CD4-positive, alpha-beta T cell treated with Interleukin-4 for 4 hours (primary cell): ENCODE measurements around the gene NOD1.
A peak's percentile ranks its signal among the peaks of the same experiment; 100 is the strongest.
"Not testable (repeated sequence)": the region's sequence is repeated elsewhere in the genome, so short reads cannot be mapped to it uniquely, and the experiment has no call there.

Experiments
- DNase-seq: peaks from one replicate; pipeline ENCODE4 v3.0.0-alpha.2; 2020

The NOD1 gene, protein sequence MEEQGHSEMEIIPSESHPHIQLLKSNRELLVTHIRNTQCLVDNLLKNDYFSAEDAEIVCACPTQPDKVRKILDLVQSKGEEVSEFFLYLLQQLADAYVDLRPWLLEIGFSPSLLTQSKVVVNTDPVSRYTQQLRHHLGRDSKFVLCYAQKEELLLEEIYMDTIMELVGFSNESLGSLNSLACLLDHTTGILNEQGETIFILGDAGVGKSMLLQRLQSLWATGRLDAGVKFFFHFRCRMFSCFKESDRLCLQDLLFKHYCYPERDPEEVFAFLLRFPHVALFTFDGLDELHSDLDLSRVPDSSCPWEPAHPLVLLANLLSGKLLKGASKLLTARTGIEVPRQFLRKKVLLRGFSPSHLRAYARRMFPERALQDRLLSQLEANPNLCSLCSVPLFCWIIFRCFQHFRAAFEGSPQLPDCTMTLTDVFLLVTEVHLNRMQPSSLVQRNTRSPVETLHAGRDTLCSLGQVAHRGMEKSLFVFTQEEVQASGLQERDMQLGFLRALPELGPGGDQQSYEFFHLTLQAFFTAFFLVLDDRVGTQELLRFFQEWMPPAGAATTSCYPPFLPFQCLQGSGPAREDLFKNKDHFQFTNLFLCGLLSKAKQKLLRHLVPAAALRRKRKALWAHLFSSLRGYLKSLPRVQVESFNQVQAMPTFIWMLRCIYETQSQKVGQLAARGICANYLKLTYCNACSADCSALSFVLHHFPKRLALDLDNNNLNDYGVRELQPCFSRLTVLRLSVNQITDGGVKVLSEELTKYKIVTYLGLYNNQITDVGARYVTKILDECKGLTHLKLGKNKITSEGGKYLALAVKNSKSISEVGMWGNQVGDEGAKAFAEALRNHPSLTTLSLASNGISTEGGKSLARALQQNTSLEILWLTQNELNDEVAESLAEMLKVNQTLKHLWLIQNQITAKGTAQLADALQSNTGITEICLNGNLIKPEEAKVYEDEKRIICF

DNA sequence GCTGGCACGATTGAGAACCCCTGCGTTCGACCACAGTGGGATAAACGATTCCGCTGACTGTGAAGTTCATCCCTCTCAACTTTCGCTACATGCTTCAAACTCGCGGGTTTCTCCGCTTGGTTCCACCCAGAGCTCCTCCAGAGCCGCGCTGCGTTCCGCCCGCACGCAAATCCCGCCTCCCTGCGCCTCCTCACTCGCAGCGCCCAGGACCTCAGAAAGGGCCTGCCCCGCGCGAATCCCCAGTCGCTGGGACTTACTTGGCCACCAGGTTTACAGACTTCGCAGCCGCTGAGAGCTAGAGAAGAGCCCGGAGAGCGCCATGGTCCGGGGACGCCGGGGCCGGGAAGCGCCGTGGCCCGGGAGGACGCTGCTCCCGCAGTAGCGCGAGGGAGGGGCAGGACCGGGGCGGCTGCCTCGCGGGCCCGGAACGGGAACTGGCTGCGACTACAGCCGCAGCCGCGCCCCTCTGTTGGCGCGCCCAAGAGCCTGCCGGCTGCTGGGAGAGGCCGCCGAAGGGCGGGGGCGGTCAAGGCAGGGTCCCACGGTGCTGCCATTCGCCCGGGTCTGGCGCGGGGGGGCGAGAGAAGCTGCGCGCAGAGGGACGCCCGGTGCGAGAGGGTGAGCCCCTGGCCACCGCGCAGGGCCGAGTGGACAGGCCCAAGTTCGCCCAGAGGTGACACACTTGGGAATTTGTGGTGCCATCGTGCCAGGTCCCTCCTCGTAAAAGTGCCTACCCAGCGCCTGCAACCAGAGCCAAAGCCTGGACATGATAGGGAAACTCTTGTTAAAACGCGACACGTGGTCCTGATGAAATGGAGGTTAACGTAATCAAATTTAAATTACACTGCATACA lies at the start of gene NOD1:
TSS of gene NOD1 (minus strand) at position 436 of the 853 bp plus-strand sequence. CDS start 21,863 bp downstream, outside the sequence.
- peak; percentile 51 for DNase-seq

- not testable (repeated sequence) for DNase-seq
These were observed 48.7 kb upstream of the NOD1 start for GRCh38 chr7:30527297-30527696.

DNA sequence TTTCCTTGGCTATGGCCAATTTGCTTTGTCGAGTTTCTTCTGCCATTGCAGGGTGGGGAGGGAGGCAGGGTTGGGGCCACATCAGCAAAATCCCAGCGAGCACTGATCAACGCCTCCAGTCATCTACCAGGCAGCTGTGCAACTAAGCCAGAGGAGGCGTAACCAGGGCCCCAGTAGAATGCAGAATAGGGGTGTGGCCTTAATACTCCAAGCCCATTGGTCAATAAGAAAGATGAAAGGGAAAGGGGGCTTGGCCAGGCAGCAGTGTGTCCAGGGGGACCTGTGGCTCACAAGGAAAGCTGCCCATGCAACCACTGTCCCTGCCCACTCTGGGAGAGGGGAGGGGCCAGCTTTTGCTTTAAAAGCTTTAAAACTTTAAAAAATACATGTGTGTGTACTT lies 47.6 kb upstream of the NOD1 start:
- DNase-seq, result no peak

DNA sequence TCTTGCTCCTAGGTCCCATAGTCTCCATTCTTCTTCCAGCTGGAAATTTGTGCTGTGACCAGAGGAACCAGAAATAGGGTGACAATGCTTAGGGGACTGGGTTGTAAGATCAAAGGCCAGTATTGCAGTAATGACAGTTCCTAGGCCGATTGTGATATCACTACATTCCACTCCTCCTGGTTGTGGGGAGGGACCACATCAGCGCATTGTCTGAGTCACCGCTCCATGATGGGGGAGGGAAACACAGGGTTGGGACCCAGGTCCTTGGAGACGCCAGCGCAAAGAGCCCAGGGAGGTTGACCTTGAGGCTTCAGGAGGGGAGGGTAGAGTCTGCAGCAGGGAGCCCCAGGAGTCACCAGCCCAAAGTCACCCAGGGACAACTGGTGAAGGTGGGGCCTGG lies 46.8 kb upstream of the NOD1 start:
- no peak for DNase-seq

- no peak for DNase-seq
These were observed 46.0 kb upstream of the NOD1 start for GRCh38 chr7:30524545-30524944.

- DNase-seq, result no peak
These were observed 44.9 kb upstream of the NOD1 start for GRCh38 chr7:30523466-30523865.

- no peak for DNase-seq
These were observed 43.6 kb upstream of the NOD1 start for GRCh38 chr7:30522159-30522558.

GRCh38 chr7:30521532-30521931 lies 42.9 kb upstream of the NOD1 start:
- DNase-seq, result no peak

- DNase-seq, result no peak
These were observed 40.5 kb upstream of the NOD1 start for GRCh38 chr7:30519122-30519521.

- DNase-seq, result no peak
These were observed 37.2 kb upstream of the NOD1 start for GRCh38 chr7:30515761-30516160.

GRCh38 chr7:30514776-30515175 lies 36.2 kb upstream of the NOD1 start:
- DNase-seq, result no peak

- DNase-seq, result no peak
These were observed 35.6 kb upstream of the NOD1 start for GRCh38 chr7:30514177-30514576.

DNA sequence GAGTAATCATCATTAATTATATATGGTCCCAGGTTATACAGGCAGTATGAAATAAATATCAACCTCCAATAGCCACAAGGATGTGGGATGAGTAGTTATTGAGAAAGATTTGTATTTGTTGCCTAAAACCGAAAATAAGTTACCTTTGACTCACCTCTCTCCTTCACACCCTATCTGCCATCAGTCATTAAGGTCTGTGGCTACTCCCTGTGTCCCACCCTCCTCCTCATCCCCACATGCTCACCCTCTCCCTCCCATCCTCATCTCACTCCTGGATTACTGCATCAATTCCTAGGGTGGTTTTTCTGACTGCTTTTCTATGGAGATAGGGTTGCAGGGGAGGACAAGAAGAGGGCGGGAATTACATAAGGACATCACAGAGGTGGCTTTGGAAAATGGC lies 35.2 kb upstream of the NOD1 start:
- DNase-seq, result no peak

- no peak for DNase-seq
These were observed 33.5 kb upstream of the NOD1 start for GRCh38 chr7:30511973-30512662.

DNA sequence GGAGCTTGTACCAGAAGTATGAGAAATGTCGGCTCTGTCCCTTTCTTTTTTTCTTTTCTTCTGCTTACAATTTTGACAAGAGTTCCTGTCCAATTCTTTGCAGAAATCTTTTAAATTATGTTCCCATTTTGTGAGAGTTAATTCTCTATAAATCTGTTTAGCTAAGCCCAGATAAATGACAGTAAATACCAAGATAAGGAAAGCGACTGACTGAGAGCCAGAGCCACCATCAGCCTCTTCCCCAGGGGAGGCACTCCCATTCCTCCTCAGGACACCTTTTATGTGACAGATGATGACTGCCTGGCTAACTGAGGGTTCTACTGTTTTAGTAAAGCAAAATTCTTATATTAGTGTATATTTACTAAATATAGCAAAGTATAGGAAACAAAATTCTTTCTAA lies 32.9 kb upstream of the NOD1 start:
- no peak for DNase-seq

GRCh38 chr7:30510124-30511075 lies 31.8 kb upstream of the NOD1 start:
- peak; percentile 42 for DNase-seq

- DNase-seq, result not testable (repeated sequence)
These were observed 30.7 kb upstream of the NOD1 start for GRCh38 chr7:30509171-30509857.

- not testable (repeated sequence) for DNase-seq
These were observed 28.8 kb upstream of the NOD1 start for GRCh38 chr7:30507346-30507900.

DNA sequence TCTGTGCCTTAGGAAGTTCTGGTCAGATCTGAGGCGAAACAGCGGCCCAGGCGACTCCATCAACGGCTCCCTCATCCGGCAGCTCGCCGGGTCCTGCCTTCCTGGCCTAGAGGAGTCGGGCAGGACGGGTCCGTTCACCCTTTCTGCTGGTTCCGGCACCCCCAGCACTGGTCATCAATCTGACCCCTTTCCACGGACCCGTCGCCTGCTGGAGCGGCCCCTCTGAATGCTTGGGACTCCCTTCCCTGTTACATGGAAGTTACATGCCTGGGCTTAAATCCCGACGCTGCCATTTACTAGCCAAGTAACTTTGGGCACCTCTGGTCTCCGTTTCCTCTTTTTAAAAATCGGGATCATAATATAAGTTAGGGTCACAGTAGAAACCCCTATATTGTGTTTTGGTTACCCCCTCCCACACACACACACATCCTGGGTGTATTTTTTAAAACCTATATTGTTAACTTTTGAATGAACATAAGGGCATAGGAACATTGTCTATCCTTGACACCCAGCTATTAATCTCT lies 26.7 kb upstream of the NOD1 start:
- DNase-seq, result no peak
